HG02759 (cell line): ENCODE measurements around the gene STAG3.

Experiments
- ATAC-seq: cut with Tn5 transposase; IDR thresholded peaks from one replicate; pipeline ENCODE4 v1.9.1; 2021; ENCODE audit warnings: mild to moderate bottlenecking, moderate library complexity; ENCODE audit not compliant: unreplicated experiment

The STAG3 gene

DNA sequence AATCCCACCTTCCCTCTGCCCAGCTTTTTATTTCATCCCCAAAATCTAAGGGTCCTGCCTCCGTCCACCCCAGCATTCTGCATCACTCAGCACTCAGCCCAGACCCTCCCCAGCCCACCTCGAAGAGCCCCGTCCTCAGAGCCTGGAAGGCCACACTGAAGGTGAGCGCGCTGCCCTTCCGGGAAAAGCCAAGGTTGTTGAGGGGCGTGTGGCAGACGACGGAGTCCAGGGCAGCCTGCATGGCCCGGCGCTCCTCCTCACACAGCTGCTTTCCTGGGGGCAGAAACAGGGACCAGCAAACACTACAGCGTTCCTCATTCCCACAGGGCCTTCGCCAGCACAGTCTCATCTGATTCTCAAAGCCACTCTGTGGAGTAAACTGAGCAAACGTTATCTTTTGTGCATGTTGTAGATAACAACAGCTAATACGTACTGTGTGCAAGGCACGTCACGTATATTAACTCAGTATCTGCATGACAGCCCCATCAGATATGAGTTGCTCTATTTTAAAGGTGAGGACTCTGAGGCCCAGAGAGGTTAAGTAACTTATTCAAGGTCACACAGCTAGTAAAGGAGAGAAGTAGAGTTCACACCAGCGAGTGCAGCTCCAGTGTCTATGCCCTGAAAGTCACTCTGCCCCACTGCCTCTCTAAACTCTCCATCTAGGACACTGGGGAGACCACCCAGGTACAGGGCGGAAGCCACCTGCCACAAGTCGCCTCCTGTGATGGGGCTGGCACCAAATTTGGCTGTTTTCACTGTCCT lies 22.0 kb upstream of the STAG3 start:
- no peak for ATAC-seq

GRCh38 chr7:100156331-100157068 lies 21.2 kb upstream of the STAG3 start:
- no peak for ATAC-seq

GRCh38 chr7:100157069-100157333 lies 20.7 kb upstream of the STAG3 start:
- no peak for ATAC-seq

- ATAC-seq = peak; percentile 16
These were observed 20.1 kb upstream of the STAG3 start for GRCh38 chr7:100157334-100158228.

DNA sequence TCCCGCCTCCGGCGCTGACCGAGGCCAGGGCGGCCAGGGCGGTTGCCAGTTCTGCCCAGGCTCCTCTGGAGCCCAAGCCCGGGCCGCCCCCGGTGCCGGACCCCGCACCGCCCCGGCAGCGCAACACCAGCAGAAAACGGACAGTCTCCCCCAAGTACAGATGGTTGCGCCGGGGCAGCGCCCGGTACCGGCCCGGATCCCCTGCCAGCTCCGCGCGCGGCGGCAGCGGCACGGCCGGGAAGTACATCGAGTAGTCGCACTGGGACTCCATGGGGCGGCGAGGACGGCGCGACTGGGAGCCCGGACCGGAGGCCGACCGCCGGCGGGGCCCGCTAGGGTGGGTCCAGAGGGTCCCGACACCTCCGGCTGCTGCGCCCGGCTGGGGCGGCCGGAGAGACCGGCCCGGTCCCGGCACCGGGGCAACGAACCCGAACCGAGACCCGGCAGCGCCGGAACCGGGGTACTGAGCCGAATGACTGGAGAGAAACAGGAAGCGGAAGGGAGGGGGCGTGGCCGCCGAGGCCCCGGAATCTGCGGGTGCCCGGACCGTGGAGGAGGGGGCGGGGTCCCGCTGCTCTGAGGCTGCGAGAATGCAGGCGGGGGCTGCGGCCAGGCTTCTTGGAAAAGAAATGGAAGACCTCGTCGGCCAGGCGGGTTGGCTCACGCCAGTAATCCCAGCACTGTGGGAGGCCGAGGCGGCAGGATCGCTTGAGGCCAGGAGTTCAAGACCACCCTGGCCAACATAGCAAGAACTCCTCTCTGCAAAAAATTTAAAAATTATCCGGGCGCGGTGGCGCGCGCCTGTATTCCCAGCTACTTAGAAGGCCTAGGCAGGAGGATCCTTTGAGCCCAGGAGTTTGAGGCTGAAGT lies 19.3 kb upstream of the STAG3 start, which contains the start of gene TRAPPC14:
TSS of gene TRAPPC14 (minus strand) at position 495 of the 870 bp plus-strand sequence. CDS start at position 271, 224 bp downstream.
- ATAC-seq = peak; percentile 88

- ATAC-seq = no peak
These were observed 18.6 kb upstream of the STAG3 start for GRCh38 chr7:100159099-100159623.

GRCh38 chr7:100160067-100160466 lies 17.7 kb upstream of the STAG3 start:
- ATAC-seq = no peak

DNA sequence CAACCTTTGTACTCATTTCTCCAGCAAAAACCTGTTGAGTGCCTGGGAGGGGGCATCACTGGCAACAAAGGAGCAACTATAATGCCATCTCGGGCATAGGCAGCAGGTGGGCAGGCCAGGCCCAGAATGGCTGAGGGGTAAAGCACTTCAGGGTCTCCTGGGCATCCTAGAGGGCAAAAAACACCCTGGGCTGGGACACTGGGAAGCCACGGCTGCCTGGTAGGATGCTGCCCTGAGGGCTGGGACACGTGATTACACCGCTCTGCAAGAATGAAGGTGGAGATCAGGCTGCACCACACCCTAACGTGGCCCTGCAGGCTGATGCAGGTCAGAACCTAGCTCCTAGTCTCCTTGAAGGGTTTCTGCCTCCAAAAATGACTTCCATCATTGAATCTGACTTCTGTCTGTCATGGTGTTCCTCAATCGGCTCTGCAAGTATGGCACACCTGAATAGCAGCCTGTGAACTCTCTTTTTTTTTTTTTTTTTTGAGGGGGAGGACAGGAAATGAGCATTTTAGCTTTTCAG lies 14.6 kb upstream of the STAG3 start:
- no peak for ATAC-seq

GRCh38 chr7:100163871-100164270 lies 13.8 kb upstream of the STAG3 start:
- ATAC-seq = no peak

- no peak for ATAC-seq
These were observed 11.3 kb upstream of the STAG3 start for GRCh38 chr7:100166317-100166940.

GRCh38 chr7:100166970-100167911 lies 10.5 kb upstream of the STAG3 start:
- no peak for ATAC-seq

- no peak for ATAC-seq
These were observed 9.8 kb upstream of the STAG3 start for GRCh38 chr7:100167912-100168323.

DNA sequence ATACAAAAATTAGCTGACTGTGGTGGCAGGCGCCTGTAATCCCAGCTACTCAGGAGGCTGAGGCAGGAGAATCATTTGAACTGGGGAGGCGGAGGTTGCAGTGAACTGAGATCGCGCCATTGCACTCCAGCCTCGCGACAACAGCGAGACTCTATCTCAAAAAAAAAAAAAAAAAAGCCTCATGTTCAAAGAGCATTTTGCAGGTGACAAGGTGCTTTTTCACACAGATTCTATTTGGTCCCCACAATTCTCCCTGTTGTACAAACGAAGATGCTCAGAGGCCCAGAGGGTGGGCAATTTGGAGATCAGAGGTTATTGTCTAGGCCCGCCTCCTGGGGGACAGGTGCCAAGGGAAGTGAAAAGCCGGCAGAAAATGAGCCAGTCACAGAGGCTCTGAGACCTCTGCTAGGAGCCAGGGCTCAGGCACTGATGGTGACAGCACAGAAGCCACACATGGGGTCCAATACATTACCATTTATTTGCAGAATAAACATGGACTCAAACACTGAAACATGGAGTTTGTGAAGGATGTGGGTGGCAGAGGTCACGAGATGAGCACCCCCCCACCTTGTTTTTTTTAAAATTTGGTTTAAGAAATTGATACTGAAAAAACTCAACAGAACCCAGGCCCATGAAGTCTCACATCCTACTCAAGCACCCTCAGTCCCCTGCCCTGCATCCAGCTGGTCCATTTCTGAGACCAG lies 8.4 kb upstream of the STAG3 start:
- no peak for ATAC-seq

- no peak for ATAC-seq
These were observed 7.4 kb upstream of the STAG3 start for GRCh38 chr7:100170101-100170897.

DNA sequence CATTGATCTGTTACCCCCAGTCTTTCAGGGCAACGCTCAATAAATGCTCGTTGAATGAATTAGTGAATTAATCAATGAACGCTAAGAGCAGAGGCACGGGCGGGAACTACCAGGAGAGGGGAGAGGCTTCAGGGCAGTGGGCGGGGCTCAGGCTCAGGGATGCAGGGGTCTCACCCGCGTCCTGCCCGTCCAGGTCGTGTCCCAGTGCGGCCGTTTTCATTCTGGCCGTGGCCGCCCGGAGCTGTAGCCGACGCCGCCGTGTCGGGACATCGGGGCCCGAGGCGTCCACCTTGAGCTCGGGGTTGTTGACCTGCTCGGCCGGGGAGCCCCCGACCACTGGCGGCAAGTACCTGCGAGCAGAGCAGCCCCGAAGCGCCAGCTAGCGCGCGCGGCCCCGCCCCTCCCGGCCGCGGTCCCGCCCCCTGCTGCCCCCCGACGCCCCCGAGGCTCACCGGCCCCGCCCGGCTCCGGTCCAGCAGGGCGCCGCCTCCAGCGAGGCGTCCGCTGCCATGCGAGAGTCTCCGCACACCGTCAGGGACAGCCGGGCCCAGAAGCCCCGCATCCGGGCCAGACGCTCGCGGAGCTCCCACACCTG lies 6.5 kb upstream of the STAG3 start:
- no peak for ATAC-seq

- ATAC-seq = no peak
These were observed 5.9 kb upstream of the STAG3 start for GRCh38 chr7:100171840-100172239.
